Transverse colon (tissue), 4 donors: ENCODE data around the gene DLGAP1.

Source experiments
- POLR2AphosphoS5 ChIP-seq, 3 donors: sonication (generic); formaldehyde crosslinking; IDR thresholded peaks; one replicate each; pipeline ENCODE4 v1.6.1; 2016; ENCODE audit warnings: antibody characterized with exemption in 3 of 3
- TF ChIP-seq, protein P1 (sequence below), 5 experiments: fragments of 200-600 bp in 3 of 5; fragments of 450-650 bp in 2 of 5; sonication (generic) in 3 of 5; IDR thresholded peaks; 1 replicate in 2 of 5; 2 replicates in 3 of 5; pipeline ENCODE4 v1.5.1; 2016 to 2017; ENCODE audit warnings: antibody characterized with exemption in 5 of 5, inconsistent platforms in 3 of 5, mild to moderate bottlenecking in 2 of 5, moderate library complexity in 1 of 5

DNA sequence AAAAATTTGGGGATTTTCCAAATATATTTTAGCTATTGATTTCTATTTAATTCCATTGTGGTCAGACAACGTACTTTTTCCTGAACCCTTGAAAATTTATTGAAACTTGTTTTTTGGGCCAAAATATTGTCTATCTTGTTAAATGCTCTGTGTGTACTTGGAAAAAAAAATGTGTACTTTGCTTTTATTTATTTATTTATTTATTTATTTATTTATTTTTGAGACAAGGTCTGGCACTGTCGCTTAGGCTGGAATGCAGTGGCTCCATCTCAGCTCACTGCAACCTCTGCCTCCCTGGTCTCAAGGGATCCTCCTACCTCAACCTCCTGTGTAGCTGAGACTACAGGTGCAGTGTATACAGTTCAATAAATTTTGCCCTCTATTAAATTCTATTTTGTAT is 910.6 kb downstream of the DLGAP1 start:
- TF ChIP-seq, protein P1, sequence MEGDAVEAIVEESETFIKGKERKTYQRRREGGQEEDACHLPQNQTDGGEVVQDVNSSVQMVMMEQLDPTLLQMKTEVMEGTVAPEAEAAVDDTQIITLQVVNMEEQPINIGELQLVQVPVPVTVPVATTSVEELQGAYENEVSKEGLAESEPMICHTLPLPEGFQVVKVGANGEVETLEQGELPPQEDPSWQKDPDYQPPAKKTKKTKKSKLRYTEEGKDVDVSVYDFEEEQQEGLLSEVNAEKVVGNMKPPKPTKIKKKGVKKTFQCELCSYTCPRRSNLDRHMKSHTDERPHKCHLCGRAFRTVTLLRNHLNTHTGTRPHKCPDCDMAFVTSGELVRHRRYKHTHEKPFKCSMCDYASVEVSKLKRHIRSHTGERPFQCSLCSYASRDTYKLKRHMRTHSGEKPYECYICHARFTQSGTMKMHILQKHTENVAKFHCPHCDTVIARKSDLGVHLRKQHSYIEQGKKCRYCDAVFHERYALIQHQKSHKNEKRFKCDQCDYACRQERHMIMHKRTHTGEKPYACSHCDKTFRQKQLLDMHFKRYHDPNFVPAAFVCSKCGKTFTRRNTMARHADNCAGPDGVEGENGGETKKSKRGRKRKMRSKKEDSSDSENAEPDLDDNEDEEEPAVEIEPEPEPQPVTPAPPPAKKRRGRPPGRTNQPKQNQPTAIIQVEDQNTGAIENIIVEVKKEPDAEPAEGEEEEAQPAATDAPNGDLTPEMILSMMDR (IDR thresholded peaks at IDR 0.05), result no peak
- TF ChIP-seq POLR2AphosphoS5 (IDR thresholded peaks at IDR 0.05), result no peak
